Karpas-422 (cell line): ENCODE measurements around the gene CDK14. TPM values are rescaled to one million over a fixed set of nuclear protein-coding genes. Genes with fewer than 3 reads are reported as not detected.

Experiments
- DNase-seq: peaks from one replicate; pipeline ENCODE4 v3.0.0-alpha.2; 2015
- H2AFZ ChIP-seq: fragments of 200-600 bp; sonication (generic); 2 replicates; pipeline ENCODE4 v1.6.1; 2014; ENCODE audit warnings: antibody characterized with exemption, low read length, mixed read lengths
- H3K27ac ChIP-seq: fragments of 200-600 bp; sonication (generic); 2 replicates; pipeline ENCODE4 v1.5.1; 2014; ENCODE audit warnings: mild to moderate bottlenecking, low read length, moderate library complexity
- H3K27me3 ChIP-seq: fragments of 200-600 bp; sonication (generic); 2 replicates; pipeline ENCODE4 v1.6.1; 2014; ENCODE audit warnings: low read length, mixed read lengths
- H3K36me3 ChIP-seq: fragments of 200-600 bp; sonication (generic); 2 replicates; pipeline ENCODE4 v1.6.1; 2014; ENCODE audit warnings: low read length, mixed read lengths; ENCODE audit not compliant: insufficient read depth
- H3K4me1 ChIP-seq: fragments of 200-600 bp; sonication (generic); 2 replicates; pipeline ENCODE4 v1.6.1; 2014; ENCODE audit warnings: mild to moderate bottlenecking, low read length, mixed read lengths
- H3K4me2 ChIP-seq: fragments of 200-600 bp; sonication (generic); 2 replicates; pipeline ENCODE4 v1.6.1; 2014; ENCODE audit warnings: low read length, low read depth, mild to moderate bottlenecking; ENCODE audit not compliant: poor library complexity, severe bottlenecking
- H3K4me3 ChIP-seq: fragments of 200-600 bp; sonication (generic); 2 replicates; pipeline ENCODE4 v1.5.1; 2014; ENCODE audit warnings: mild to moderate bottlenecking, antibody characterized with exemption, low read length, mixed read lengths
- H3K79me2 ChIP-seq: fragments of 200-600 bp; sonication (generic); 2 replicates; pipeline ENCODE4 v1.6.1; 2014; ENCODE audit warnings: mild to moderate bottlenecking, low read length, mixed read lengths
- H3K9ac ChIP-seq: fragments of 200-600 bp; sonication (generic); 2 replicates; pipeline ENCODE4 v1.6.0; 2014; ENCODE audit warnings: low read length
- H3K9me2 ChIP-seq: fragments of 200-600 bp; sonication (generic), shearing (Covaris generic); replicated peaks from 2 replicates; pipeline ENCODE4 v1.6.0; 2014; ENCODE audit warnings: mild to moderate bottlenecking, low read length, moderate library complexity; ENCODE audit not compliant: insufficient read depth
- H3K9me3 ChIP-seq: fragments of 300-700, 200-600 bp; sonication (generic); 2 replicates; pipeline ENCODE4 v1.6.1; 2014; ENCODE audit warnings: low read length, mixed read lengths
- H4K20me1 ChIP-seq: fragments of 200-600 bp; sonication (generic); 2 replicates; pipeline ENCODE4 v1.6.1; 2014; ENCODE audit warnings: mild to moderate bottlenecking, antibody characterized with exemption, low read length, low read depth; ENCODE audit not compliant: insufficient read depth
- total RNA-seq: library from RNA; depleted of rRNA; stranded (reverse); fragments of >200 nt; shearing (Covaris generic); gene quantifications from 2 replicates; pipeline ENCODE4 v1.2.3, GENCODE V29; 2014; ENCODE audit warnings: low replicate concordance

CDK14 gene
- total RNA-seq, 1 experiment from 2014 or later, result 121 TPM

GRCh38 chr7:90611115-90611514 lies 15.0 kb downstream of the CDK14 start:
- H3K27ac ChIP-seq, result no peak overlapping the region
- no peak for DNase-seq
- H4K20me1 ChIP-seq, result no peaks in the 10 kb centered on the region
- no peaks in the 10 kb centered on the region for H3K9me3 ChIP-seq
- peaks cover 32% of the 10 kb centered on the region for H3K4me1 ChIP-seq
- H3K36me3 ChIP-seq, result no peaks in the 10 kb centered on the region
- H2AFZ ChIP-seq, result no peak overlapping the region
- no peak overlapping the region for H3K9ac ChIP-seq
- peaks cover 93% of the 10 kb centered on the region for H3K79me2 ChIP-seq
- no peak overlapping the region for H3K4me3 ChIP-seq
- no peaks in the 10 kb centered on the region for H3K9me2 ChIP-seq
- H3K27me3 ChIP-seq, result no peaks in the 10 kb centered on the region
- H3K4me2 ChIP-seq, result no peak overlapping the region

GRCh38 chr7:90613088-90613498 lies 17.0 kb downstream of the CDK14 start:
- peak; percentile 72 for DNase-seq
- Histone ChIP-seq H3K27me3 (no peaks in the 10 kb centered on the region), H3K9me3 (no peaks in the 10 kb centered on the region), H3K36me3 (no peaks in the 10 kb centered on the region), H3K27ac (peak overlapping the region; percentile 74), H3K9me2 (no peaks in the 10 kb centered on the region), H3K4me1 (peaks cover 50% of the 10 kb centered on the region), H3K79me2 (peaks cover 93% of the 10 kb centered on the region), H4K20me1 (no peaks in the 10 kb centered on the region), H3K4me3 (peak overlapping the region; percentile 17; the same call in 1 of the 2 replicates), H3K9ac (peak overlapping the region; percentile 10), H3K4me2 (peak overlapping the region; percentile 53), H2AFZ (no peak overlapping the region)

GRCh38 chr7:90617442-90617841 lies 21.3 kb downstream of the CDK14 start:
- no peak for DNase-seq
- no peak overlapping the region for H3K4me3 ChIP-seq
- H3K9me2 ChIP-seq, result no peaks in the 10 kb centered on the region
- no peaks in the 10 kb centered on the region for H3K36me3 ChIP-seq
- no peak overlapping the region for H3K9ac ChIP-seq
- H3K9me3 ChIP-seq, result no peaks in the 10 kb centered on the region
- no peaks in the 10 kb centered on the region for H4K20me1 ChIP-seq
- H3K4me2 ChIP-seq, result no peak overlapping the region
- no peak overlapping the region for H3K27ac ChIP-seq
- H3K27me3 ChIP-seq, result no peaks in the 10 kb centered on the region
- peaks cover 92% of the 10 kb centered on the region for H3K79me2 ChIP-seq
- H3K4me1 ChIP-seq, result peaks cover 72% of the 10 kb centered on the region
- no peak overlapping the region for H2AFZ ChIP-seq

- Histone ChIP-seq H3K27me3 (no peaks in the 10 kb centered on the region), H3K4me3 (no peak overlapping the region), H2AFZ (no peak overlapping the region), H3K79me2 (peaks cover 93% of the 10 kb centered on the region), H3K4me2 (no peak overlapping the region), H3K9me2 (no peaks in the 10 kb centered on the region), H4K20me1 (no peaks in the 10 kb centered on the region), H3K9me3 (no peaks in the 10 kb centered on the region), H3K9ac (no peak overlapping the region), H3K36me3 (no peaks in the 10 kb centered on the region), H3K27ac (no peak overlapping the region), H3K4me1 (peaks cover 73% of the 10 kb centered on the region)
- DNase-seq, result no peak
These were observed 22.8 kb downstream of the CDK14 start for GRCh38 chr7:90618876-90619275.

GRCh38 chr7:90621125-90621746 lies 25.1 kb downstream of the CDK14 start:
- Histone ChIP-seq H3K9me2 (no peaks in the 10 kb centered on the region), H3K9ac (peak overlapping the region; percentile 8; the same call in 1 of the 2 replicates), H3K79me2 (peaks cover 97% of the 10 kb centered on the region), H3K9me3 (no peaks in the 10 kb centered on the region), H2AFZ (no peak overlapping the region), H3K36me3 (no peaks in the 10 kb centered on the region), H4K20me1 (no peaks in the 10 kb centered on the region), H3K4me2 (peak overlapping the region; percentile 40), H3K27ac (0 out of 2 replicates have a peak overlapping the region, but pooled peaks have one; percentile 10), H3K27me3 (no peaks in the 10 kb centered on the region), H3K4me3 (no peak overlapping the region), H3K4me1 (peaks cover 66% of the 10 kb centered on the region)
- DNase-seq, result no peak

GRCh38 chr7:90621747-90622140 lies 25.6 kb downstream of the CDK14 start:
- peak overlapping the region; percentile 40 for H3K4me2 ChIP-seq
- peak overlapping the region; percentile 11; the same call in 1 of the 2 replicates for H3K27ac ChIP-seq
- H3K27me3 ChIP-seq, result no peaks in the 10 kb centered on the region
- no peak overlapping the region for H2AFZ ChIP-seq
- no peak overlapping the region; the same call in 1 of the 2 replicates for H3K9ac ChIP-seq
- H3K4me1 ChIP-seq, result peaks cover 61% of the 10 kb centered on the region
- no peaks in the 10 kb centered on the region for H3K9me2 ChIP-seq
- no peak overlapping the region for H3K4me3 ChIP-seq
- DNase-seq, result no peak
- peaks cover 97% of the 10 kb centered on the region for H3K79me2 ChIP-seq
- H3K36me3 ChIP-seq, result no peaks in the 10 kb centered on the region
- no peaks in the 10 kb centered on the region for H3K9me3 ChIP-seq
- H4K20me1 ChIP-seq, result no peaks in the 10 kb centered on the region

- Histone ChIP-seq H3K4me3 (no peak overlapping the region), H2AFZ (no peak overlapping the region), H3K27ac (peak overlapping the region; percentile 11; the same call in 1 of the 2 replicates), H3K9ac (no peak overlapping the region), H3K4me1 (peaks cover 57% of the 10 kb centered on the region), H4K20me1 (no peaks in the 10 kb centered on the region), H3K4me2 (peak overlapping the region; percentile 40), H3K79me2 (peaks cover 97% of the 10 kb centered on the region), H3K36me3 (no peaks in the 10 kb centered on the region), H3K9me2 (no peaks in the 10 kb centered on the region), H3K9me3 (no peaks in the 10 kb centered on the region), H3K27me3 (no peaks in the 10 kb centered on the region)
- no peak for DNase-seq
These were observed 26.5 kb downstream of the CDK14 start for GRCh38 chr7:90622670-90623069.

- Histone ChIP-seq H3K4me2 (no peak overlapping the region), H3K9me2 (no peaks in the 10 kb centered on the region), H3K36me3 (no peaks in the 10 kb centered on the region), H3K9me3 (no peaks in the 10 kb centered on the region), H3K27ac (peak overlapping the region; percentile 42; the same call in 1 of the 2 replicates), H3K9ac (no peak overlapping the region), H3K4me1 (peaks cover 57% of the 10 kb centered on the region), H3K79me2 (peaks cover 98% of the 10 kb centered on the region), H3K27me3 (no peaks in the 10 kb centered on the region), H4K20me1 (no peaks in the 10 kb centered on the region), H2AFZ (no peak overlapping the region), H3K4me3 (no peak overlapping the region)
- DNase-seq, result no peak
These were observed 28.2 kb downstream of the CDK14 start for GRCh38 chr7:90624225-90624911.
